BJ (cell line): ENCODE measurements around the gene DAPK2. TPM values are rescaled to one million over a fixed set of nuclear protein-coding genes. Genes with fewer than 3 reads are reported as not detected.

Experiments used
- CTCF ChIA-PET: fragments of 350-600 bp; formaldehyde crosslinking; extraction: SDS; loops from one replicate; lab custom pipeline; 2021; ENCODE audit warnings: antibody characterized with exemption, inconsistent platforms; lab: Yijun Ruan, JAX
- POLR2A ChIA-PET: fragments of 300-600 bp; sonication (Branson Sonifier 250); formaldehyde crosslinking; extraction: SDS; loops from one replicate; lab custom pipeline; 2021; ENCODE audit warnings: antibody characterized with exemption; lab: Charles Lee
- DNase-seq: peaks from one replicate; pipeline ENCODE4 v3.0.0-alpha.2; 2011; ENCODE audit warnings: low read depth
- H3K27me3 ChIP-seq: 2 replicates; pipeline ENCODE4 v1.6.0; 2011; ENCODE audit warnings: low read length; ENCODE audit not compliant: control insufficient read depth, insufficient read depth
- H3K36me3 ChIP-seq: 2 replicates; pipeline ENCODE4 v1.5.1; 2011; ENCODE audit warnings: low read length; ENCODE audit not compliant: control insufficient read depth, insufficient read depth
- H3K4me3 ChIP-seq: 2 replicates; pipeline ENCODE4 v1.5.1; 2011; ENCODE audit warnings: low read depth, mild to moderate bottlenecking, control low read depth, low read length
- polyA plus RNA-seq: library from polyadenylated mRNA; depleted of rRNA; stranded (reverse); fragments of >200 nt; gene quantifications from 2 replicates; pipeline ENCODE4 v1.2.3, GENCODE V29; 2011
- TF ChIP-seq, protein P1 (sequence below): IDR thresholded peaks from 2 replicates; pipeline ENCODE4 v1.5.1; 2011; ENCODE audit warnings: low read depth, mild to moderate bottlenecking, control low read depth, inconsistent platforms, low read length, moderate library complexity; ENCODE audit not compliant: insufficient read depth

The DAPK2 gene
- polyA plus RNA-seq, 1 experiment = 12.4 TPM

DNA sequence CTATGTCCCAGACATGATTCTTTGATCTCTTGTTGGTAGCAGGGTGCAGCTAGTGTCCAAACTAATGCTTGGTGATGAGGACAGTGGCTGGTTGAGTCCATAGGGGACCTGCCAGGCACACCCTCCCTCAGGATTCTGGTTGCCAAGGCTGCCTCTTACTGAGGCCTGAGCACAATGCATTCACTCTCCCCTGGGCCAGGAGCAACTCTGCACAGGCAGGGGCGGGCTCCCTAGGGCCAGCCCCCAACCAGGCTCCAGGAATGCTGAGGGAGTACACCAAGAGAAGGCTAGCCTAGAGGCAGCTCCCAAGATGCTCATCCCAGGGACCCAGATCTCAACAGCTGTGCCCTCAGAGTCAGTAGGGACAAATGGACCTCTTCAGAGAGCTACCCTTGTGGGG, 166.3 kb downstream of the DAPK2 start:
- CTCF ChIA-PET = interaction anchor here (0.9 to 3.2 kb wide), 3 partner anchors 10 to 191 kb away, joined by 3 to 14 read pairs (median 3); no protein-coding TSS in a partner anchor

DNA sequence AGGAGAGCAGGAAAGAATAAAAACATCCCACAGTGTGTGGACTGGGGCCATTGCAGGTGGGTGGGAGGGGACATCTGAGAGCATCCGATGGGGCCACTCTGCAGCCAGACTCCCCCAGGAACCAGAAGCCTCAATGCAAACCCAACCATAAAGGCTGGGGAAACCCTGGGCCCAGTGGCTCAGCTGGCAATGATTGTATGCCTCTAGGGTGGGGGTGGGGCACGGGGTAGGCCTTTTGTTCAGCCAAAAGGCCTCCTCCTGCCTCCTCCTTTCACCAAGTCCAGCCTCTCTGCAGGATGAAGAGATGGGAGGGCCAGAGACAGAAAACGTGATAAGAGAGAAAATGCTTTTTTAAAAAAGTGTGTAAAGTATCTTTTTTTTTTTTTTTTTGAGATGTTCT, 167.1 kb downstream of the DAPK2 start:
- H3K36me3 ChIP-seq = no peaks in the 10 kb centered on the region
- TF ChIP-seq, protein P1, sequence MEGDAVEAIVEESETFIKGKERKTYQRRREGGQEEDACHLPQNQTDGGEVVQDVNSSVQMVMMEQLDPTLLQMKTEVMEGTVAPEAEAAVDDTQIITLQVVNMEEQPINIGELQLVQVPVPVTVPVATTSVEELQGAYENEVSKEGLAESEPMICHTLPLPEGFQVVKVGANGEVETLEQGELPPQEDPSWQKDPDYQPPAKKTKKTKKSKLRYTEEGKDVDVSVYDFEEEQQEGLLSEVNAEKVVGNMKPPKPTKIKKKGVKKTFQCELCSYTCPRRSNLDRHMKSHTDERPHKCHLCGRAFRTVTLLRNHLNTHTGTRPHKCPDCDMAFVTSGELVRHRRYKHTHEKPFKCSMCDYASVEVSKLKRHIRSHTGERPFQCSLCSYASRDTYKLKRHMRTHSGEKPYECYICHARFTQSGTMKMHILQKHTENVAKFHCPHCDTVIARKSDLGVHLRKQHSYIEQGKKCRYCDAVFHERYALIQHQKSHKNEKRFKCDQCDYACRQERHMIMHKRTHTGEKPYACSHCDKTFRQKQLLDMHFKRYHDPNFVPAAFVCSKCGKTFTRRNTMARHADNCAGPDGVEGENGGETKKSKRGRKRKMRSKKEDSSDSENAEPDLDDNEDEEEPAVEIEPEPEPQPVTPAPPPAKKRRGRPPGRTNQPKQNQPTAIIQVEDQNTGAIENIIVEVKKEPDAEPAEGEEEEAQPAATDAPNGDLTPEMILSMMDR = no peak
- no peak overlapping the region for H3K4me3 ChIP-seq
- ChIA-PET POLR2A (no interaction called here), CTCF (interaction anchor here (1.0 kb wide), 1 partner anchor 21 kb away, joined by 3 read pairs; no protein-coding TSS in a partner anchor)
- no peaks in the 10 kb centered on the region for H3K27me3 ChIP-seq
- no peak for DNase-seq

More for the DNA sequence above, 166.3 kb downstream of the DAPK2 start:
- Histone ChIP-seq H3K27me3 (no peaks in the 10 kb centered on the region), H3K36me3 (no peaks in the 10 kb centered on the region), H3K4me3 (no peak overlapping the region)
- POLR2A ChIA-PET = no interaction called here
- TF ChIP-seq, protein P1 = no peak
- DNase-seq = no peak

DNA sequence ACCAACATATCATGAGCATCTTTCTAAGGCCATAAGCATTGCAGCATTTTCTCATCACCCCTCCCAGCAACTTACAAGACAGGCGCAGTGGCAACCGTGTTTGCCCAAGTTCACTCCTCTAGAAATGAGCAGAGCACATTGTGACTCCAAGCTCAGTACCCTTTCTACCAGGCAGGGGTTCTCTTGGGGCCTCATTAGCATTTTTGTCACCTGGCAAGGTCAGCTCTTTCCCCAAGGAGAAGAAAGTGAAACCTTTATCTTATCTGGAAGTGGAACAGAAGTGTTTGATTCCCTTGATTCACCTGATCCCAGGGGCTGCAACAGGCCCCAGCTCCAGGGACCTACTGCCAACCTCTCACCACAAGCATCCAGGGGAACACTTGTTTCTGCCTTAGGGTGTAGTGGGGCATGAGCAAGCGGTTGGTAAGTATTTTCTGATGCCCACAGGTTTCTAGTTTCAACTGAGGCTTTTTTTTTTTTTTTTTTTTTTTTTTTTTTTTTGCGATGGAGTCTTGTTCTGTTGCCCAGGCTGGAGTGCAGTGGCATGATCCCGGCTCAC, 168.5 kb downstream of the DAPK2 start:
- no peaks in the 10 kb centered on the region for H3K27me3 ChIP-seq
- DNase-seq = no peak
- no peaks in the 10 kb centered on the region for H3K36me3 ChIP-seq
- ChIA-PET POLR2A (no interaction called here), CTCF (interaction anchor here (0.7 kb wide), 1 partner anchor 12 kb away, joined by 3 read pairs; no protein-coding TSS in a partner anchor)
- no peak overlapping the region for H3K4me3 ChIP-seq
- TF ChIP-seq, protein P1 = no peak

GRCh38 chr15:63876085-63876662, 170.1 kb downstream of the DAPK2 start:
- no peak for DNase-seq
- ChIA-PET CTCF (interaction anchor here (0.6 to 1.6 kb wide), 2 partner anchors 14 to 95 kb away, joined by 3 to 5 read pairs; no protein-coding TSS in a partner anchor), POLR2A (no interaction called here)
- TF ChIP-seq, protein P1 = no peak
- Histone ChIP-seq H3K4me3 (no peak overlapping the region), H3K36me3 (no peaks in the 10 kb centered on the region), H3K27me3 (no peaks in the 10 kb centered on the region; the same call in 1 of the 2 replicates)

- Histone ChIP-seq H3K36me3 (no peaks in the 10 kb centered on the region), H3K27me3 (no peaks in the 10 kb centered on the region; the same call in 1 of the 2 replicates), H3K4me3 (no peak overlapping the region)
- ChIA-PET CTCF (interaction anchor here (1.6 kb wide), 1 partner anchor 16 kb away, joined by 5 read pairs; no protein-coding TSS in a partner anchor), POLR2A (no interaction called here)
- no peak for DNase-seq
- TF ChIP-seq, protein P1 = no peak
Observed at GRCh38 chr15:63874616-63875015, 171.7 kb downstream of the DAPK2 start.
